GM23338 (cell line): Measurements from ENCODE around the gene MTHFD2L.

Source experiments
- CREB1 ChIP-seq: fragments of 250-450 bp; sonication (Bioruptor Pico); IDR thresholded peaks from 2 replicates; pipeline ENCODE4 v1.5.0; 2020; ENCODE audit warnings: low read depth, mild to moderate bottlenecking, moderate library complexity
- STAT1 ChIP-seq: IDR thresholded peaks from one replicate; pipeline ENCODE4 v1.6.1; 2016; ENCODE audit warnings: antibody characterized with exemption; ENCODE audit not compliant: unreplicated experiment

GRCh38 chr4:74318276-74318675, 160.4 kb downstream of the MTHFD2L start:
- no peak for TF ChIP-seq STAT1
- no peak for TF ChIP-seq CREB1
